EL (cell line): ENCODE measurements around the gene NBR1.
"Not testable (repeated sequence)": the region's sequence is repeated elsewhere in the genome, so short reads cannot be mapped to it uniquely, and the experiment has no call there.

Experiments
- DNase-seq: peaks from one replicate; pipeline ENCODE4 v3.0.0-alpha.2; 2016

The NBR1 gene

GRCh38 chr17:43159957-43160356 lies 11.1 kb upstream of the NBR1 start:
- DNase-seq = not testable (repeated sequence)

GRCh38 chr17:43165971-43166370 lies 5.0 kb upstream of the NBR1 start:
- DNase-seq = not testable (repeated sequence)

GRCh38 chr17:43169561-43170139 lies 1.4 kb upstream of the NBR1 start:
- no peak for DNase-seq

GRCh38 chr17:43170140-43170765 lies 761 bp upstream of the NBR1 start:
- DNase-seq = peak; percentile 96

- DNase-seq = peak; percentile 97
Measured at GRCh38 chr17:43171586-43172487, 823 bp downstream of the NBR1 start.

GRCh38 chr17:43175213-43176118 lies 4.5 kb downstream of the NBR1 start:
- DNase-seq = peak; percentile 86

GRCh38 chr17:43176119-43176570 lies 5.1 kb downstream of the NBR1 start:
- DNase-seq = no peak

- DNase-seq = no peak
Measured at GRCh38 chr17:43183921-43184320, 12.9 kb downstream of the NBR1 start.

GRCh38 chr17:43186656-43187055 lies 15.6 kb downstream of the NBR1 start:
- not testable (repeated sequence) for DNase-seq

GRCh38 chr17:43193251-43193650 lies 22.2 kb downstream of the NBR1 start:
- DNase-seq = no peak

GRCh38 chr17:43199633-43200032 lies 28.6 kb downstream of the NBR1 start:
- no peak for DNase-seq

- DNase-seq = no peak
Measured at GRCh38 chr17:43200127-43200526, 29.1 kb downstream of the NBR1 start.

GRCh38 chr17:43203013-43203412 lies 32.0 kb downstream of the NBR1 start:
- DNase-seq = not testable (repeated sequence)

- DNase-seq = no peak
Measured at GRCh38 chr17:43210576-43210975, 39.6 kb downstream of the NBR1 start.

GRCh38 chr17:43211123-43211479 lies 40.1 kb downstream of the NBR1 start:
- no peak for DNase-seq

GRCh38 chr17:43211480-43212402 lies 40.7 kb downstream of the NBR1 start, which contains the start of gene TMEM106A:
Gene TMEM106A, plus strand, starts transcription at chr17:43211875. Its CDS starts 1,167 bp downstream, at chr17:43213042.
- DNase-seq = peak; percentile 91

GRCh38 chr17:43212641-43213490 lies 41.9 kb downstream of the NBR1 start:
- DNase-seq = no peak

GRCh38 chr17:43213545-43213944 lies 42.5 kb downstream of the NBR1 start:
- DNase-seq = no peak

- DNase-seq = no peak
Measured at GRCh38 chr17:43215341-43215740, 44.3 kb downstream of the NBR1 start.

- DNase-seq = no peak
Measured at GRCh38 chr17:43216369-43216761, 45.4 kb downstream of the NBR1 start.
